ENCODE data around the gene TMEFF2. TPM values are rescaled to one million over a fixed set of nuclear protein-coding genes. Genes with fewer than 3 reads are reported as not detected.
"Not testable (repeated sequence)": the region's sequence is repeated elsewhere in the genome, so short reads cannot be mapped to it uniquely, and the experiment has no call there.

The TMEFF2 gene
- total RNA-seq, 1 donor from 2014 or later: 0.10 TPM

DNA sequence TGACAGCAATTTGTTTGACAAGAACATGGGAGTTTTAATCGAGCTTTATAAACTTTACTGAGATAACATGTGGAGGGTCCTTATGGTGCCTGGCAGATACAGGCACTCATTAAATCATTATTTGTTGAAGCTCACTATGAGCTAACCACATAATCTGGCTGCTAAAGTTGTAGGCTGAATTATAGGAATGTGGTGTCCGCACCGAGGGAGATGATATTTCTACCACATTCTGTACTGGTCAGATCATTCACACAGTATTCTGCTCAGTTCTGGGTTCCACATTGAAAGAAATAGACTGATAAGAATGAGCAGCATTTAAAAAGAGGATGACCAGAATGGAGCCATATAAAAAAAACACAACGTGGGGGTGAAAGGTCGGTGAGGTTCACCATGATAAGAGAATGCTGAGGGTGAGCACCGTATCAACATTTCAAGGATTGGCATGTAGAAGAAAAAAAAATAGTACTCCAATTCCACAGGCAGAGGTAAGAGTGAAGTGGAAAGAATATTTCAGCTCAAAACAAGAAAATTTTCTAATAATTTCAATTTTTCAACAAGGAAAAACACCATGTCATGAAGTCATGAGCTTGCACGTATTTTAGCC lies 54.4 kb downstream of the TMEFF2 start:
- DNase-seq (no peak), ATAC-seq (no peak)
- intact Hi-C loops (cut with micrococcal nuclease): no loop called here

DNA sequence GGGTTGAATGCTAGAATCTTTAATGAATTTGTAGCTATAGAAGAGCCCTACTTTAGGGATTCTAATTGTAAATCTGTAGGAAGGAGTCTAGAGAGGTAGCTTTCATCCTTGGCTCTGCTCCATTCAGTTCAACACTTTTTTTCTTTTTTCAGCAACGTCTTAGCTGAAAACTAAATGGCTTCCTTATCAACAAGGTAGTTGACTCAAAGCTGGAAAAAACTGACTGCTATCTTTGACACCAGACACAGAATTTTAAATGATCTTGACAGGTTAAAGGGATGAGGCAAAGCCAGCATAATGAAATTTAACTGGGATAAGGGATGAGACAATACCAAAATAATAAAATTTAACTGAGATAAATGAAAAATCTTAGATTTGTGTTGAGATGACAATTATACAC lies 54.9 kb downstream of the TMEFF2 start:
- no peak for ATAC-seq
- DNase-seq: no peak
- intact Hi-C loops (cut with micrococcal nuclease): no loop called here

DNA sequence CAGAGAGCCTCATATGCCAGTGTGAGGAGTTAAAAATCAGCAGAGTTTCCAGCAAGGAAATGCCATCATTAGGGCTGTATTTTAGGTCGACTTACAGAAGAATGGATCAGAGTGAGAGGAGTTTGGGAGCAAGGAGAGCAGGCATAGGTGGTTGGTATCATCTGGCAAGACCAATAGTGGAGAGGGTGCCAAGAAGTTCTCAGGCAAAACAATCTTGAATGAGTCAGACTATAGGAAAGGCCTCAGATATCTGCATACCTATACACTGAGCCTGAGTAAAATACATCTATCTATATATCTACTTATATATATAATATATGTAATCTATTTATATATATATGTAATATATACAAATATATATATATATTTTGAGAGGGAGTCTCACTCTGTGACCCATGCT lies 57.3 kb downstream of the TMEFF2 start:
- ATAC-seq (no peak), DNase-seq (no peak)
- intact Hi-C loops (cut with micrococcal nuclease): no loop called here

DNA sequence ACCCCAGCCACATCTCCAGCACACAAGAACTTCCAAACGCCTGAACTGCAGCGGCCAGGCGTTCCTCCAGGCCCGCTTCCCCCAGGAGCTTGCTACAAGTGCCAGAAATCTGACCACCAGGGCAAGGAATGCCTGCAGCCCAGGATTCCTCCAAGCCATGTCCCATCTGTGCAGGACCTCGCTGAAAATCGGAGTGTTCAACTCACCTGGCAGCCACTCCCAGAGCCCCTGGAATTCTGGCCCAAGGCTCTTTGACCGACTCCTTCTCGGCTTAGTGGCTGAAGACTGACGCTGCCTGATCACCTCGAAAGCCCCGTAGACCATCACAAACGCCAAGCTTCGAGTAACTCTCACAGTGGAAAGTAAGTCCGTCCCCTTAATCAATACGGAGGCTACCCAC lies 62.1 kb downstream of the TMEFF2 start:
- intact Hi-C loops (cut with micrococcal nuclease); ATAC-seq; DNase-seq: not testable (repeated sequence)

DNA sequence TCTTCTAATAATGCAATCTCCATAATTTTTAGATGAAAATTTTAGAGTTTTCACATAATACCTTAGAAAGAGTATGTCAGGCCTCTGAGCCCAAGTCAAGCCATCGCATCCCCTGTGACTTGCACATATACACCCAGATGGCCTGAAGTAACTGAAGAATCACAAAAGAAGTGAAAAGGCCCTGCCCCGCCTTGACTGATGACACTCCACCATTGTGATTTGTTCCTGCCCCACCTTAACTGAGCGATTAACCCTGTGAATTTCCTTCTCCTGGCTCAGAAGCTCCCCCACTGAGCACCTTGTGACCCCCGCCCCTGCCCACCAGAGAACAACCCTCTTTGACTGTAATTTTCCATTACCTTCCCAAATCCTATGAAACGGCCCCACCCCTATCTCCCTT lies 64.4 kb downstream of the TMEFF2 start:
- intact Hi-C loops (cut with micrococcal nuclease); DNase-seq; ATAC-seq: not testable (repeated sequence)

DNA sequence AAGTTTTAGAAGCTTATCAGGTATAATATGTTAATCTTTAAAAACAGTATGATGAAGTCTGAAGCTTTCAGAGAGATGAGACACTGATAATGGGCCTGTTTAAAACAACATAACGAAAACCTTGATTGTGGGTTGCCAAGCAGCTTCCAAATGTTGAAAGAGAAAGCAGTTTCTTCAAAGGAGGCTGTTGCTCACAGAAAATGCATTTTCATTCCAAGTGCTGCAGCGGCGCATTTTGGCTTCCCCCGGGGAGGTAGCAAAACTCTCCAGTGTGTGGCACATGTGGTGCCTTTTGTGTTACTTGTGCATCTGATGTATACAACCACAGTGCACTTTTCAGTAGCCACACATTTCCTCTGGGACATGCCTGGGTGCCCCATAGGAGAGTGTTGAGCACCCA lies 66.1 kb downstream of the TMEFF2 start:
- ATAC-seq: no peak
- intact Hi-C loops (cut with micrococcal nuclease): no loop called here
- DNase-seq: no peak

DNA sequence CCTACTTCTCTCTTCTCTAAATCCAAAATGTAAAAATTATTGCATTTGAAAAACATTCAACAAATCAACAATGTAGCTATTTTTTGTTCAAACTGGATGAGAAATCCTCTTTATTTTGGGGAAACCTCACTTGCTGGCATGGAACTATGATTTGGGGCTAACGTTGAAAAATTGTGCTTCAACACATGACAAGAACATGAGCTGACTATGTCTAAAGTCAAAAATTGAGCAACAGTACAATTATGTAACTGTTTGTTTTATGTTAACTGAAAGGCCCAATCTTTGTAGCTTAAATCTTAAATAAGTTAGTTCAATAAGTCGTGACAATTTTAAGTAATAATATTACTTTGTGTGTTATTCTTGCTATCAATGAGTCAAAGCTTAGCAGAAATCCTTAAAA lies 67.3 kb downstream of the TMEFF2 start:
- ATAC-seq (peak; percentile 41), DNase-seq (no peak)
- intact Hi-C loops (cut with micrococcal nuclease): no loop called here

DNA sequence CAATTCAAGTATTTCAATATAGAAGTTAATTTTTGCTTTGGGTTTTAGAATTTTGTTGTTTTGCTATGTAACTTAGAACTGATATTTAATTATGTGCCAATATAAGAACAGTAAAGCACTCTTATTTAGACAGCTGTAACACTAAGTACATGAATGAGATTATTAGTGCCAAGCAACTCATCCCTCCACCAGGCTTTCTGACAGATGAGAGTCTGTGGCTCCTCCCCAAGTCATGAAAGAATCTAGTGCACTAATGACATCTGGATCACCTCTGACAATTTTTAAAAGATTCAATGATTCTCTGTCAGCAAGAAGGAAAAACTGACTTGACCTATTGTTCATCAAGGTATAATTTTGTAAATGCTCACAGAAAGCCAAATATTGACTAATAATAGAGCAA lies 67.8 kb downstream of the TMEFF2 start:
- intact Hi-C loops (cut with micrococcal nuclease): no loop called here
- no peak for DNase-seq
- ATAC-seq: no peak

DNA sequence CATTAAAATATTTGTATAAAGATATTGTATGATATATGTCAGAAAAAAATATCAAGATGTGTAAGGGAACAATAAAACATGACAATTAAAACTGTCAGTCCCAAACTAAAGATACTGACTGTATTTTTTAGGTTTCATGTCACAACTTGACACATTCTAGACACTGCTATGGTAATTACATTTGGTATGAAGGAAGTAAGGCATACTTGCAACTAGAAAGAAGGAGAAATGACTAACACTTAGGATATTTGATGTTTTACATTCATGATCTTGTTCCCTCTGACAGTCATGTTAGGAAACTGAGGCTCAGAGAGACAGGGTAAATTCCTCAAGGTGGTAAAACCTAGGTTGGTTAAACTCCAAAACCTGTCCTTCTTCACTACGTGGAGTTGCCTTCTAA lies 68.3 kb downstream of the TMEFF2 start:
- no peak for ATAC-seq
- intact Hi-C loops (cut with micrococcal nuclease): no loop called here

DNA sequence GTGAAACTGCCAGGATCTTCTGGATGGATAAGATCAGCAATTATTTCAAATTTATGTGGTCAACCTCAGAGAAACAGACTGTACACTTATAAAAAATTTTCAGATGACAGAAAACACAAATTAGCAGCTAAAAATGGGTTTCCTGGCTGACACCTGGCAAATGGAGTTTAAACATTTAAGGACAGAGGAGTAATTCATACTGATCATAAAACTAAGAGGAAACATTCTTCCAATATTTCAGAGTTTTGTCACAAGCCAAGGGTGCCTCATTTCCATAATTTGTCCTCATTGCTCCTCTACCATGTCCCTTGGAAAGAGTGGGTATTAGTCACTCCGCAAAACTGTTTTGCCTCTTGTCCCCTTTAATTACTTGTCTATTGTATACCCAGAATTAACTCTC lies 70.2 kb downstream of the TMEFF2 start:
- intact Hi-C loops (cut with micrococcal nuclease): no loop called here
- no peak for ATAC-seq
- no peak for DNase-seq

More for the DNA sequence above, 68.3 kb downstream of the TMEFF2 start:
- no peak for DNase-seq

DNA sequence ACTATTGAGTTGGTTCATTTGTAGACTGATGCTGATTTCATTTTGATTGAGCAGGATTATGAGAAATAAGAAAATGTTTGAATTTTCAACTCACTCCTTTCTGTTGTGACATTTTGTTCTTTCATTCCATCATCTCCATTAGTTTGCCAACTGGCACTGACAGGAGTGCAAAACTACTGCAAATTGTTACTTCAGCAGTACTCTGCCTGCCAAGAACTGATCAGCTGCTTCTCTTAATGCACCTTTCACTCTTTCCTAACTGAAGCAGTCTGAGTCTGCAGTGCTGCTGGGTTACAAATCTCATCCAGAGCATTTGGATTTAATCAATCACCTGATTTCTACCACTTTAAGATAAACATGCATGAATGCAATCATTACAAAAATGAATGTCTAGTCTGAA lies 70.9 kb downstream of the TMEFF2 start:
- intact Hi-C loops (cut with micrococcal nuclease): no loop called here
- DNase-seq (no peak), ATAC-seq (peak; percentile 78)

DNA sequence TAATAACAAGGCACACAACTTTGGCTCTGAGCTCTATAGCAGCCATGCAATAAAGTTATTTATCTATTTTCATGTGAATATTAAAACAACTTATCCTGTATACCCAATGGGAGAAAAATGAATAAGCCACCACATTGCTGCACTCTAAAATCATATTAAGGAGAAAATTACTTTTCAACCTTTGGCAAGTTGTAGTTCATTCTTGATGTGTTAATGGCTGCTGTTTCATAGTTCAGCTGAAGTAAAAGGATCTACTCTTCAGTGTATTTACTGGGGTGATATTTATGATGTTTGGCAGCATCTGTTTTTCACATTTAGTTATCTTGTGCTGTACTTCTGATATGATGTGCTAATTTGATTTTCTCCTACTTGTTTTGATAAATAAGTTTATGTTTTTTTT lies 71.8 kb downstream of the TMEFF2 start:
- DNase-seq (no peak), ATAC-seq (no peak)
- intact Hi-C loops (cut with micrococcal nuclease): no loop called here

DNA sequence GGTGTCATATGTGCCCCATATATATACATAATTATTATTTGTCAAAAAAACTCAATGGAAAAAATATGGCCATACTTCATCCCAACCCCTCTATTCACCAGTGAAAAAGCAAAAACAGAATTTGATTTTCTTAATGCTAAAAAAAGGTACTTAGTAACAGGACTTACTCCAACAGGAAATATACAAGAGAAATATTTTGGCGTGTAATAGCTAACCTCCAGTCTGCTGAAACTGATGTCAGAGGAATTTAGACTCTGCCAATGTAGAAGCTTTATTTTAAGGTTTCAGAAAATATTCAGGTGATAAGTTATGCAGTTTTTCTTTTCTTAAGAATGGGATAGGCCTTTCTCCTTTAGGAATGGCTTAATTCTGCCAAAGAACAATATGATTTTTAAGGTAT lies 72.6 kb downstream of the TMEFF2 start:
- intact Hi-C loops (cut with micrococcal nuclease): no loop called here
- ATAC-seq: no peak
- DNase-seq: no peak

DNA sequence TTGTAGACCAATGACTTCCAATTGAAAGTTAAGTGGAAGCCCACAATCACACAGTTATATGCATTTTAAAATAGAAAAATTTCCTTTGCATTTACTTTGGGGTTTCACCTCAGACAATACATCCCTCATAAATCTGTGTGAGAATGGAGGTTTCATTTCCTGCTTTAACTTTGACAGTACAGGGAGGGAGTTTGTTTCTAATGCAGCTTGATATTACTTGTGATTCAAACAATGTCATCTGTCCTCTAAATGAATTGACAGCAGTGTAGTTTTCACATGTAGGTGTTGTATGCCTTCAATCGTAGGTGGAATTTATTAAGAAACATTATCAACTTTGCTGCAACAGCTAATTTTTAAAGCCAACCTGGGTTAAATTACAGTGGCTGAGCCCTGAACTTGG lies 75.2 kb downstream of the TMEFF2 start:
- DNase-seq: no peak
- no peak for ATAC-seq
- intact Hi-C loops (cut with micrococcal nuclease): no loop called here

DNA sequence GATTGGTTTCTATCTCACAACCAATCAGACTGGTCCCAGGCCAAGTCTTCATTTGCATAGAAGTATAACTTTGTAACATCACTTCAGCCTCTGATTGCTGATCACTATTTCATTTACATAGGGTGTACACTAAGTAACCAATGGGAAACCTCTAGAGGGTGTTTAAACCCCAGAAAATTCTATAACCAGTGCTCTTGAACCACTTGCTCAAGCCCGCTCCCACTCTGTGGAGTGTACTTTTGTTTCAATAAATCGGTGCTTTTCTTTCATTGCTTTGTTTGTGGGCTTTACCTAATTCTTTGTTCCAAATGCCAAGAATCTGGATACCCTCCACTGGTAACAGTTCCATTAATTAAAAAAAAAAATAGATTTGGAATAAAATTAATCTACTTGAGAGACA lies 77.0 kb downstream of the TMEFF2 start:
- intact Hi-C loops (cut with micrococcal nuclease): no loop called here

DNA sequence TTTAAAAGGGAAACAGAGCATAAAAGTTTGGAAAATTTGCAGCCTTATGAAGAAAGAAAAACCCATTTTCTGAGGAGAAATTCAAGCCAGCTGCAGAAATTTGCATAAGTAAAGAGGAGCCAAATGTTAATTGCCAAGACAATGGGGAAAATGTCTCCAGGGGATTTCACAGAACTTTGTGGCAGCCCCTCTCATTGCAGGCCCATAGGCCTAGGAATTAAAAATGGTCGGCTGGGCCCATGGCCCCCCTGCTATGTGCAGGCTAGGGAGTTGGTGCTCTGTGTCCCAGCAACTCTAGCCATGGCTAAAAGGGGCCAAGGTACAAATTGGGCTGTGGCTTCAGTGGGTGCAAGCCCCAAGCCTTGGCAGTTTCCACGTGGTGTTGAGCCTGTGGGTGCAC lies 83.2 kb downstream of the TMEFF2 start:
- DNase-seq; intact Hi-C loops (cut with micrococcal nuclease); ATAC-seq: not testable (repeated sequence)

More for the DNA sequence above, 77.0 kb downstream of the TMEFF2 start:
- ATAC-seq (no peak), DNase-seq (no peak)

DNA sequence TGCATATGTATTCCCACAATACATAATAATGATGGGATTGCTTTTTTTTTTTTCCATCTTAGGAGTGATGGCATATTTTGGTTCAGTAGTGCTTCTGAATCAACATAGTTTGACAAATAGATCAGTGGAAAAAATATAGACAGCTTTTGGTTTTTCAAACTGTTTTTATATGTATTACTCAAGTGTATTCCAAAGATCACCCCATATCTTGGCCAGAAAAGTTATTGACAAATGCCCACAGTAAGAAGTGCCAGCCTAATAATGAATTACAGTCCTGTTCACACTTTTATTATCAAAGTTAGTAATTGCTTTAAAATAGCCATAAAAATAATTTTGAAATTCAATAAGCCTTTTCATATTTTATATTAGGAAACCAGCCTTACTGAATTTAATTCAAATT lies 95.0 kb downstream of the TMEFF2 start:
- ATAC-seq: no peak
- intact Hi-C loops (cut with micrococcal nuclease): no loop called here
- DNase-seq: no peak

DNA sequence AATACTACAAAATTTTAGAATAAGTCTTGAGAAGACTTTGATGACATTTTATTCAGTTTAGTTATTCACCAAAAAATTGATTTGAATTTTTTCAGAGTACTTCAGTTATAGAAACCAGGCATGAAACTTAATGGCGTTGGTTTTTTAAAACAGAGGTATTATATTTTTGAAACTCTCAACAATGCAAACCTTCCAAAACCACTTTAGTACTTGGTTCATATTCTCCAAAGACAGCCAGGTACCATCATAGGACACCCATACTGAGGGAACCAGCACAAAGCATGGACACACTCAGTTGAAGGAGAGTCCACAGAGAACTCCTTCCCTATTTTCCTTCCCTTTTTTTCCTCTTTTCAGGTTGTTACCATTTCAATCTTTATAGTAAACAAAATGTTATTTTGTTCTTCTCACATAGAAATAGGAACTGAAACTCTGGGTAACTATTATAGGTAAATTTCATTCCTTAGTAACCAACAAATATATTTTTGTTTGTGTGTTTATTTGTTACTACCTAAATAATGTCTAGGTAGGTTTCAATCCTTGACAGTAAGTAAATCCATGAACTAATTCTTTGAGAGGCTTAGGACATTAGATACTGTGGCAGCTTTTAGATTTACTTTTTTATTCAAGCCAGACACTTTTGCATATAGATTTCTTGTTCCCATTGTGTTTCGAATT lies 95.8 kb downstream of the TMEFF2 start:
- ATAC-seq: no peak
- intact Hi-C loops (cut with micrococcal nuclease): no loop called here
- no peak for DNase-seq

DNA sequence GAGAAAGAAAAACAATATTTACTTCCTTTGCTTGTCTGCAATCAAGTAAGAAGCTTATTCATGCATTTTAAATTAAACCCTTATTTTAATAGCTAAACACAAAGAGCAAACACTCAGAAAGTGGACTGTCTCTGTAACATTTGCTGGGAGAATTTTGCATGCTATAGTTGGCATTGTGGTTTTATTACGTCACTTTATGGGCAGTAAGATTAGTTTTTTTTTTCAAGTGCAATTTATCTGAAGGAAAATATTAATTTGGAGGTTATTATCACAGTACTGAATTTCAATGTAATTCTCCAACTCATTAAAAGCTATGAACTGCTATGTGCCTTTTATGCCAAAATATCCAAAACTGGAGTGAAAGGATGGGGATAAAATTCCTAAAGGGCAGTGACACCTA lies 103.3 kb downstream of the TMEFF2 start:
- DNase-seq (no peak), ATAC-seq (no peak)
- intact Hi-C loops (cut with micrococcal nuclease): no loop called here

DNA sequence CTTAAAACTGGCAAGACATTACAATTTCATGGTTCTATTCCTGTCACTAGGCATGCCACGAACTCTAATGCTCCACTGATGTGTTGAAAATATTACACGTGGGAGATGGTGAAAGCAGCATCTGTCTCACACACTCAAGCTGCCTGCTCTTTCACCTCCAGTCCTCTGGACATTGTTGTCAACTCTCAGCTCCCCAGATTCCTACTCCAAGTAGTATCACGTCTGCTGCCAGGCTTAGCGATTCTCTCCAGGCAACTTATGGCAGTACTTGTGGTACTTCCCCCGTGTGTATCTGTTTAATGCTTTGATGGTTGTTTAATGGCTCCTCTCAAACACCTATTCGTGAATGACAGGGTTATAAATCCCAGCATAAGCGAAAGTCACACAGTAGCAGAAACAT lies 103.8 kb downstream of the TMEFF2 start:
- intact Hi-C loops (cut with micrococcal nuclease): no loop called here
- DNase-seq (no peak), ATAC-seq (peak; percentile 20)

DNA sequence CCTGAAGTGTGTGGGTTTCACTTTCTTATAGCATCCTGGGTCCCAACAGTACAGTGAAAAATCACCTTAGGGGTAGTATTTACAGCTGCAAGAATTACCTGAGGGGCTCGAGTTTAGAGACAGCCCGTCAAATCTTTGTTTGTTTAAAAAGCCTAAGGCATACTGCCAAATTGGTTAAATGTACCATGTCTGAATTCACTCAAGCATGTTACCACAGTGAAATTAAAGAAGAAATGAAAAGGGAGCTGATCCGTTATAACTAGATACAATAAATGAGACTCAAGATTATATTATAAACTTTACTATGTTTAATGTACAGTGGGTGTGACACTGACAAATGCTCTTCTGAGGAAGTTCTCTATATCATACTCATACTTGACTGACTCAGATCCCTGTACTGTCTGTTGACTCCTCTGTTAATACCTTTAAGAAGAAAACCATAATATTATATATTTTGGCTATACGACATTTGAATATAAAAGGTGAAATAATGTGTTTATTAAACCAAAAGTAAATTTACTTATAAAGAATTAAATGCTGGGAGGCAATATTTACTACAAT lies 107.3 kb downstream of the TMEFF2 start:
- ATAC-seq (no peak), DNase-seq (no peak)
- intact Hi-C loops (cut with micrococcal nuclease): no loop called here

Data from left ventricle myocardium superior (tissue), 1 donor.